Liver (tissue), 3 donors: ENCODE results near the gene PEX6.

Source experiments
- ATF3 ChIP-seq: IDR thresholded peaks from 2 replicates; pipeline ENCODE4 v1.6.1; 2016; ENCODE audit warnings: antibody characterized with exemption
- EGR1 ChIP-seq, 2 donors: IDR thresholded peaks; 2 replicates each; pipeline ENCODE4 v1.6.1; 2016 to 2018; ENCODE audit warnings: antibody characterized with exemption in 2 of 2, low read depth in 2 of 2
- FOXA1 ChIP-seq: IDR thresholded peaks from 2 replicates; pipeline ENCODE4 v1.6.1; 2016; ENCODE audit warnings: antibody characterized with exemption
- GABPA ChIP-seq, 2 donors: IDR thresholded peaks in 1 of 2; conservative IDR thresholded peaks in 1 of 2; 2 replicates each; pipeline ENCODE4 v1.6.1; 2016; ENCODE audit warnings: antibody characterized with exemption in 2 of 2, mild to moderate bottlenecking in 1 of 2, moderate library complexity in 1 of 2
- JUND ChIP-seq, 2 donors: IDR thresholded peaks; 2 replicates each; pipeline ENCODE4 v1.6.1; 2016; ENCODE audit warnings: antibody characterized with exemption in 2 of 2
- MAX ChIP-seq: IDR thresholded peaks from 2 replicates; pipeline ENCODE4 v1.6.1; 2016; ENCODE audit warnings: antibody characterized with exemption
- REST ChIP-seq: IDR thresholded peaks from 2 replicates; pipeline ENCODE4 v1.6.1; 2016; ENCODE audit warnings: antibody characterized with exemption, mild to moderate bottlenecking
- RXRA ChIP-seq, 2 donors: IDR thresholded peaks; 2 replicates each; pipeline ENCODE4 v1.6.1; 2017 to 2018; ENCODE audit warnings: antibody characterized with exemption in 2 of 2, mild to moderate bottlenecking in 1 of 2
- SP1 ChIP-seq: IDR thresholded peaks from 2 replicates; pipeline ENCODE4 v1.6.1; 2018; ENCODE audit warnings: antibody characterized with exemption, mild to moderate bottlenecking
- TAF1 ChIP-seq: conservative IDR thresholded peaks from 2 replicates; pipeline ENCODE4 v1.6.1; 2016; ENCODE audit warnings: antibody characterized with exemption, mild to moderate bottlenecking
- YY1 ChIP-seq: IDR thresholded peaks from 2 replicates; pipeline ENCODE4 v1.6.1; 2016; ENCODE audit warnings: antibody characterized with exemption, mild to moderate bottlenecking
- TF ChIP-seq, protein P1 (sequence below): fragments of 150-350 bp; IDR thresholded peaks from 2 replicates; pipeline ENCODE4 v1.5.1; 2017; ENCODE audit warnings: improper control_type of control experiment, low read depth, low read length; ENCODE audit not compliant: missing input control
- donor health status: healthy.
- donor health status: healthy.

DNA sequence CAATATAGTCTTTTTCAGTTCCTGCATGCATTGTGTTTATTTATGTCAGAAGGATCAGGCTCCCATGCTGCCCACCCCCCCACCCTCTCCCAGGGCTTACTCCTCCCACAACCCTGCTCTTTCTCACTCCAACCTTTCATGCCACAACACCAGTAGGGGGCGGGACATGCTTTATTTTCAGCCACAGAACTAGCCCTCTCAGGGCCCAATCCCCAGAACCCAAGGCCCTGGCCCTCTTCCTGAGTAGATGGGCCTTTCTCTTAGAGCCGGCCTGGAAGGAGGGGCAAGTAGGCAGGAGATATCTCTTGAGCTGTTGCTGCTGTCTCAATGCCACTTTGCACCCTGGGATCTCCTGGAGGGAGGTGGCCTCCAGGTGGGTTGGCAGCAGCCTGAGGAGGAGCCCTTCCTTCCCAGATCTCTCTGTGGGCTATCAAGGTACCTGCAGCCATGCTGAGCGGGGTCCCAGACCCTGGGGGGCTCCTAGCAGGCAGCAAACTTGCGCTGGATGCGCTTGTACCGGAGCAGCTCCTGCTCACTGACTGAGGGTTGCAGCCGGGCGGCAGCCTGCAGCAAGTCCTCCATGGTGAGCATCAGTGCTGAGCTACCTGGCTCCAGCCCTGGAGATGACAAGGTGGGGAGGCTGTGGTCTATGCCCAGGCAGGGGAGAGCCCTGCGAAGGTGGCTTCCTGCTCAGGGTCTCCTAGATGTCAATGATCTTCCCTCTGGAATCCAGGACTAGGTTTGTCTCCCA lies 15.0 kb downstream of the PEX6 start:
- TF ChIP-seq, protein P1, sequence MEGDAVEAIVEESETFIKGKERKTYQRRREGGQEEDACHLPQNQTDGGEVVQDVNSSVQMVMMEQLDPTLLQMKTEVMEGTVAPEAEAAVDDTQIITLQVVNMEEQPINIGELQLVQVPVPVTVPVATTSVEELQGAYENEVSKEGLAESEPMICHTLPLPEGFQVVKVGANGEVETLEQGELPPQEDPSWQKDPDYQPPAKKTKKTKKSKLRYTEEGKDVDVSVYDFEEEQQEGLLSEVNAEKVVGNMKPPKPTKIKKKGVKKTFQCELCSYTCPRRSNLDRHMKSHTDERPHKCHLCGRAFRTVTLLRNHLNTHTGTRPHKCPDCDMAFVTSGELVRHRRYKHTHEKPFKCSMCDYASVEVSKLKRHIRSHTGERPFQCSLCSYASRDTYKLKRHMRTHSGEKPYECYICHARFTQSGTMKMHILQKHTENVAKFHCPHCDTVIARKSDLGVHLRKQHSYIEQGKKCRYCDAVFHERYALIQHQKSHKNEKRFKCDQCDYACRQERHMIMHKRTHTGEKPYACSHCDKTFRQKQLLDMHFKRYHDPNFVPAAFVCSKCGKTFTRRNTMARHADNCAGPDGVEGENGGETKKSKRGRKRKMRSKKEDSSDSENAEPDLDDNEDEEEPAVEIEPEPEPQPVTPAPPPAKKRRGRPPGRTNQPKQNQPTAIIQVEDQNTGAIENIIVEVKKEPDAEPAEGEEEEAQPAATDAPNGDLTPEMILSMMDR: no peak
- TF ChIP-seq ATF3 (no peak), REST (no peak), FOXA1 (no peak), SP1 (no peak), RXRA (IDR thresholded peaks at IDR 0.05) (no peak), GABPA (IDR thresholded peaks at IDR 0.05 in 1 of 2, conservative IDR thresholded peaks at IDR 0.05 in 1 of 2) (no peak), MAX (no peak), JUND (IDR thresholded peaks at IDR 0.05) (no peak), EGR1 (IDR thresholded peaks at IDR 0.05; ENCODE audit: low read depth in 2 of 2) (no peak), TAF1 (no peak), YY1 (no peak)
